GM12874 (cell line): ENCODE results near the gene ARHGEF11.

Source experiments
- TF ChIP-seq, protein P1 (sequence below): IDR thresholded peaks from 2 replicates; pipeline ENCODE4 v1.5.1; 2011; ENCODE audit warnings: low read depth, mild to moderate bottlenecking, control low read depth, low read length, moderate library complexity; ENCODE audit not compliant: insufficient read depth

Gene ARHGEF11, protein sequence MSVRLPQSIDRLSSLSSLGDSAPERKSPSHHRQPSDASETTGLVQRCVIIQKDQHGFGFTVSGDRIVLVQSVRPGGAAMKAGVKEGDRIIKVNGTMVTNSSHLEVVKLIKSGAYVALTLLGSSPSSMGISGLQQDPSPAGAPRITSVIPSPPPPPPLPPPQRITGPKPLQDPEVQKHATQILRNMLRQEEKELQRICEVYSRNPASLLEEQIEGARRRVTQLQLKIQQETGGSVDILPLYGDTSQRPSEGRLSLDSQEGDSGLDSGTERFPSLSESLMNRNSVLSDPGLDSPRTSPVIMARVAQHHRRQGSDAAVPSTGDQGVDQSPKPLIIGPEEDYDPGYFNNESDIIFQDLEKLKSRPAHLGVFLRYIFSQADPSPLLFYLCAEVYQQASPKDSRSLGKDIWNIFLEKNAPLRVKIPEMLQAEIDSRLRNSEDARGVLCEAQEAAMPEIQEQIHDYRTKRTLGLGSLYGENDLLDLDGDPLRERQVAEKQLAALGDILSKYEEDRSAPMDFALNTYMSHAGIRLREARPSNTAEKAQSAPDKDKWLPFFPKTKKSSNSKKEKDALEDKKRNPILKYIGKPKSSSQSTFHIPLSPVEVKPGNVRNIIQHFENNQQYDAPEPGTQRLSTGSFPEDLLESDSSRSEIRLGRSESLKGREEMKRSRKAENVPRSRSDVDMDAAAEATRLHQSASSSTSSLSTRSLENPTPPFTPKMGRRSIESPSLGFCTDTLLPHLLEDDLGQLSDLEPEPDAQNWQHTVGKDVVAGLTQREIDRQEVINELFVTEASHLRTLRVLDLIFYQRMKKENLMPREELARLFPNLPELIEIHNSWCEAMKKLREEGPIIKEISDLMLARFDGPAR (N-terminal part only)

DNA sequence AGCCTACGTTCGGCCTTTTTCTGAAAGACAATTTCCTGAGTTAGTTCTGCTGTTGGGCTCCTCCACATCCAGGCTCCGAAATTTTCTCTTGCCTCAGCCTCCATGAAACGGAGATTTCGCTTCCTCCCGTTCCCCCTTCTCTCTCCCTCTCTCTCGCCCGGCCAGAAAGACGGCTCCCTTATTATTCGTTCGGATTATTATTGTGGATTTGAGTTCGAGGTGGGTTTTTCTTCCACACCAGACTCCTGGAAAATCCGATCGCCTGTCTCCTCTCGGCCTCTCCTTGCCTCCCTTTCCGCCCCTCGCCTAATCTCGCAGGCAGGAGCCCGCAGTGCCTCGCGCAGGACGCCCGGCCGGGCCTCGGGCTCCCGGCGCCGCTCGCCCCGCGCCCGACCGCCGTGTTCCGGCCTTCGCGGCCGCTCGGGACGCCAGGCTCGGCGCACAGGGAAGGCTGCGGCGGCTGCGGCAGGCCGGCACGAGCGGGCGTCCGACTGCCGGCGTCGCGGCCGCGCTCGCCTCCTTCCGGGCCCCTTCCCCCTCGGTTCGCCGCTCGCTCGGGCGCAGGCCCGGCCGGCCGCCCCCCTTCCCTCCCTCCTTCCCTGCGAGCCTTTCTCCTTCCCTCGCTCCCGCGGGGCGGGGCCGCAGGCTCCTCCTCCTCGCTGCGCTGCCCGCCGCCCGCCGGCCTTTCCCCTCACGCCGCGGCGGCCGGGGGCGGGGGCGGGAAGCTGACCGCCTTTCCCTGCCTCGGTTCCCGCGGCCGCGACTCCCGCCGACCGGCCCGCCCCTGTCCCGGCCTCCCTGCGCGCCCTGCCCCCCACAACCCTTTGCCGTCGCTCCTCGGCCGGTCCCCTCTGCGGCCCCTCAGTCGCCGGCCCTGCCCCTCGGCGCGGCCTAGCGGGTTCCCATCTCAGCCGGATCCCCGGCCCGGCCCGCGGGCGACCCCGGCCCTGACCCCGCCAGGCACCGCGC is at the start of gene ARHGEF11:
TSS of gene ARHGEF11 (minus strand) at position 493 of the 969 bp plus-strand sequence. CDS start 1,412 bp downstream, outside the sequence.
- TF ChIP-seq, protein P1, sequence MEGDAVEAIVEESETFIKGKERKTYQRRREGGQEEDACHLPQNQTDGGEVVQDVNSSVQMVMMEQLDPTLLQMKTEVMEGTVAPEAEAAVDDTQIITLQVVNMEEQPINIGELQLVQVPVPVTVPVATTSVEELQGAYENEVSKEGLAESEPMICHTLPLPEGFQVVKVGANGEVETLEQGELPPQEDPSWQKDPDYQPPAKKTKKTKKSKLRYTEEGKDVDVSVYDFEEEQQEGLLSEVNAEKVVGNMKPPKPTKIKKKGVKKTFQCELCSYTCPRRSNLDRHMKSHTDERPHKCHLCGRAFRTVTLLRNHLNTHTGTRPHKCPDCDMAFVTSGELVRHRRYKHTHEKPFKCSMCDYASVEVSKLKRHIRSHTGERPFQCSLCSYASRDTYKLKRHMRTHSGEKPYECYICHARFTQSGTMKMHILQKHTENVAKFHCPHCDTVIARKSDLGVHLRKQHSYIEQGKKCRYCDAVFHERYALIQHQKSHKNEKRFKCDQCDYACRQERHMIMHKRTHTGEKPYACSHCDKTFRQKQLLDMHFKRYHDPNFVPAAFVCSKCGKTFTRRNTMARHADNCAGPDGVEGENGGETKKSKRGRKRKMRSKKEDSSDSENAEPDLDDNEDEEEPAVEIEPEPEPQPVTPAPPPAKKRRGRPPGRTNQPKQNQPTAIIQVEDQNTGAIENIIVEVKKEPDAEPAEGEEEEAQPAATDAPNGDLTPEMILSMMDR: no peak

DNA sequence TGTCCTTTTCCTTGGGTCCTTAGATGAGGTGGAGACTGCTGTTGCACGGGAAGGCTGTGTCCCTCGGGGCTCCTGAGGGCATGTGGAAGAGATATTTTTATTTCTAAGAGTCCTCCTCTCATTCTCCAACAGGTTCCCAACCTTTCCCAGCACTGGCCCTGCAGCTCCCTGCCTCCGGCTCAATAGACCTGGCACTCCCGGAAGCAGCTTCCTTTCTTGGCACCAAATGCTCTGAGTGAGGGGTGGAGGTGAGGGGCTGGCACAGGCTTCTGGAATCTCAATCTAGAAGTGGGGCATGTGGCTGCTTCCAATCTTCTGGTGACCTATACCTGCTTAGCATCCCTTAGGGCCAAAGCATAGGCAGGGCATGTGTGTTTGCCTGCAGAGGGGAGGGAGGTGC is 49.5 kb upstream of the ARHGEF11 start:
- TF ChIP-seq, protein P1: no peak

DNA sequence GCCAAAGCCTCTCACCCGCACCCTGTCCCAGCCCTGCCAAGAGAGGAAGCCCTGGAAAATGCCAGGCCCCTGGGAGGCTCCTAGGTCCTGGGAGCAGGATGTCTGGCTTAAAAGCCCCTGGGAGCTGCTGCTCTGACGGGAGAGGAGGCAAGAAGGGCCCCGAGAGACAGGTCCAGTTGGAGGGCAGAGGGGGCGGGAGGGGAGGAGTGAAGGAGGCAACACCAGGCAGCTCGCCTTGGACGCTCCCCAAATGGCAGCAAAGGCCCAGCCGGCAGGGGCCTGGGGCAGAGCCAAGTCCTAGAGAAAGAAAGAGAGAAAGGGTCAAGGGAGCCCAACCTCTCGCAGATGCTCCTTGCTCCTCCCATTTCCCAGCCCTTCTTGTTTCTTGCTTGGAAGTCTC is 47.3 kb upstream of the ARHGEF11 start:
- TF ChIP-seq, protein P1: no peak

DNA sequence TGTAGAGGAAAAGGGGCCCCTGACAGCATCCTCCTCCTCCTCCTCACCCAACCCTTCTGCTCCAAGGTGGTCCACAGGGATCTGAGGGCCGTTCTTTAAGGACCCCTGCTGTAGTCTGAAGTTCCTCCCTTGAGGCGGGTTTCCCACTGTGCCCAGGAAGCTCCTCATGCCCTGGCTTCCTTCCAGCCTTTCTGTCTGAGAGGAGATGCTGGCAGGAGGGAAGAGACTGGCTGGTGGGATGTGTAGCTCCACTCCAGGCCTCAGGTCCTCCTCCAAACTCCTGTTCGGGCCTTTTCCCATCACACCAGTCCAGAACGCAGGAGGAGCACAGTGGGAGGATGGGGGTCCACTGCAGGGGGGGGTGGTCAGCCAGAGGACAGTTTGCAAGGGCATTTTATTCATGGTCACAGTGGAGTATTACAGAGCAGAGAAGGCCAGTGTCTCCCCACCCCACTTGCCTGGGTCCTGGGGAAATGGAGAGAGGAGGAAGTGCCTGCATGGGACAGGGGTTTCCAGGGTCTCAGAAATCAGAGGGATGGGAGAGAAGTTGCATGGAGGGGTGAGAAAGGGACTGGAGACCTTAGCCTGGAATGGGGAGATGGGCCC is 46.2 kb upstream of the ARHGEF11 start:
- TF ChIP-seq, protein P1: no peak

DNA sequence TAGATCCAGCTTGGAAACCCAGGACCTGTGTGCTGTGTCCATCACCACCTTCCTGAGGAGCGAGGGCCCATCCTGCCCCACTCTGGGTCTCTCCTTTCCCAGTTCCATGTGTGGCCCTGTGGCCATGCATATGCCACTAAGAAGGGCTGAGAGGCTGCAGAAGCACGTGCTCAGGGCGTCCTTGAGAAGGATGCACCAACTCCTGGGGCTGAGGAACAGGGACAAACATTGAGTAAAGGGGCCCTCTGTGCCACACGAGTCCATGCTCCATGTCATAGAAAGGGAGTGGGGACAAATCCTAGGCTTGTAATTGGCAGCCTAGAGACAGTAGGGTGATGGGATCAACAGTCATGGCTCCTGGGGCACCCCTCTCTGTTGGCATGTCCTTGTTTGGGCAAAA is 45.6 kb upstream of the ARHGEF11 start:
- TF ChIP-seq, protein P1: no peak

DNA sequence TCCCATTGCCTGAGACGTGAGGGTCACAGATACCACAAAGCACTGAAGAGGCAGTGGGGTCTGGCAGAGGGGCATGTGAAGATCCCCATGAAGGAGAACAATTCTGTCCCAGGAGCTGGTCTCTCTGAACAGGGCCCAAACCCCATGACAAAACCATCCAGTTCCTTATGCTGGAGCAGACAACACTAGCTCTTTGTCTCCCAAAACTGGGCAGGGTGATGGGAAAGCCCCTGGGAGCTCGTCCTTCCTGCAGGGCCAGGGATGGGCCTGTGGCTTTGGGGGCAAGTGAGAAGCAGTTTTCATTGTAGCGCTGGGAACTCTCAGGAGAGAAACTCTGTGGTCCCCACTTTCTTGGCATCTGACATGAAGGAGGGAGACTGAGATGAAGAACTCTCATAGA is 45.2 kb upstream of the ARHGEF11 start:
- TF ChIP-seq, protein P1: no peak
